SK-N-SH treated with all-trans-retinoic acid at 6 μM for 48 hours (cell line): ENCODE results near the gene C3orf18.

Experiments
- ATAC-seq: fragments of 200-7000 bp; cut with Tn5 transposase; 3 replicates; pipeline ENCODE4 v1.9.1; 2020; ENCODE audit warnings: mild to moderate bottlenecking, moderate library complexity
- ARNTL ChIP-seq: fragments of 450-650 bp; formaldehyde crosslinking; IDR thresholded peaks from 2 replicates; pipeline ENCODE4 v1.5.0; 2020; ENCODE audit warnings: low read depth, mild to moderate bottlenecking, moderate library complexity, borderline replicate concordance
- BACH2 ChIP-seq: fragments of 250-450 bp; sonication (Bioruptor Pico); IDR thresholded peaks from 2 replicates; pipeline ENCODE4 v1.9.0; 2021; ENCODE audit warnings: mild to moderate bottlenecking, borderline replicate concordance
- CREB5 ChIP-seq: fragments of 250-450 bp; sonication (Bioruptor Pico); IDR thresholded peaks from 2 replicates; pipeline ENCODE4 v1.5.1; 2020; ENCODE audit warnings: low read depth, mild to moderate bottlenecking, moderate library complexity
- CSDC2 ChIP-seq: fragments of 250-450 bp; sonication (Bioruptor Pico); IDR thresholded peaks from 2 replicates; pipeline ENCODE4 v1.5.0; 2020; ENCODE audit warnings: mild to moderate bottlenecking, moderate library complexity
- CSRNP3 ChIP-seq: fragments of 250-450 bp; sonication (Bioruptor Pico); IDR thresholded peaks from 2 replicates; pipeline ENCODE4 v1.5.1; 2021; ENCODE audit warnings: mild to moderate bottlenecking, moderate library complexity
- ESRRG ChIP-seq: fragments of 250-450 bp; sonication (Bioruptor Pico); IDR thresholded peaks from 2 replicates; pipeline ENCODE4 v1.6.1; 2021; ENCODE audit warnings: mild to moderate bottlenecking
- GLIS3 ChIP-seq: fragments of 250-450 bp; sonication (Bioruptor Pico); IDR thresholded peaks from 2 replicates; pipeline ENCODE4 v1.5.0; 2020; ENCODE audit warnings: mild to moderate bottlenecking, moderate library complexity
- ISL1 ChIP-seq: fragments of 250-450 bp; sonication (Bioruptor Pico); IDR thresholded peaks from 2 replicates; pipeline ENCODE4 v2.1.2; 2022; ENCODE audit warnings: mild to moderate bottlenecking, moderate library complexity
- OSR1 ChIP-seq: fragments of 250-450 bp; sonication (Bioruptor Pico); IDR thresholded peaks from 2 replicates; pipeline ENCODE4 v1.8.0; 2022; ENCODE audit warnings: moderate library complexity, mild to moderate bottlenecking, inconsistent platforms
- PATZ1 ChIP-seq: fragments of 250-450 bp; sonication (Bioruptor Pico); IDR thresholded peaks from 2 replicates; pipeline ENCODE4 v1.8.0; 2020; ENCODE audit warnings: mild to moderate bottlenecking, moderate library complexity, borderline replicate concordance
- POU6F1 ChIP-seq: fragments of 250-450 bp; sonication (Bioruptor Pico); IDR thresholded peaks from 2 replicates; pipeline ENCODE4 v1.8.0; 2021; ENCODE audit warnings: low read depth, mild to moderate bottlenecking, moderate library complexity, borderline replicate concordance
- PPARA ChIP-seq: fragments of 250-450 bp; sonication (Bioruptor Pico); IDR thresholded peaks from 2 replicates; pipeline ENCODE4 v1.5.0; 2020; ENCODE audit warnings: mild to moderate bottlenecking, borderline replicate concordance
- RARB ChIP-seq: fragments of 250-450 bp; sonication (Bioruptor Pico); IDR thresholded peaks from 2 replicates; pipeline ENCODE4 v1.8.0; 2021; ENCODE audit warnings: mild to moderate bottlenecking, moderate library complexity
- SNAI2 ChIP-seq: fragments of 250-450 bp; sonication (Bioruptor Pico); IDR thresholded peaks from 2 replicates; pipeline ENCODE4 v1.5.0; 2020; ENCODE audit warnings: mild to moderate bottlenecking, moderate library complexity
- TCF4 ChIP-seq: fragments of 250-450 bp; sonication (Bioruptor Pico); IDR thresholded peaks from 2 replicates; pipeline ENCODE4 v1.8.0; 2021; ENCODE audit warnings: mild to moderate bottlenecking, moderate library complexity, borderline replicate concordance
- TOX ChIP-seq: fragments of 250-450 bp; sonication (Bioruptor Pico); IDR thresholded peaks from 2 replicates; pipeline ENCODE4 v1.8.0; 2021; ENCODE audit warnings: mild to moderate bottlenecking, moderate library complexity, borderline replicate concordance
- TSHZ2 ChIP-seq: fragments of 250-450 bp; sonication (Bioruptor Pico); IDR thresholded peaks from 2 replicates; pipeline ENCODE4 v1.5.0; 2020; ENCODE audit warnings: mild to moderate bottlenecking, moderate library complexity
- ZC3H10 ChIP-seq: fragments of 250-450 bp; sonication (Bioruptor Pico); IDR thresholded peaks from 2 replicates; pipeline ENCODE4 v1.5.1; 2021; ENCODE audit warnings: mild to moderate bottlenecking, moderate library complexity
- ZFP3 ChIP-seq: fragments of 250-450 bp; sonication (Bioruptor Pico); IDR thresholded peaks from 2 replicates; pipeline ENCODE4 v1.5.0; 2020; ENCODE audit warnings: mild to moderate bottlenecking, moderate library complexity
- ZFP30 ChIP-seq: fragments of 450-650 bp; formaldehyde crosslinking; IDR thresholded peaks from 2 replicates; pipeline ENCODE4 v1.5.0; 2022; ENCODE audit warnings: mild to moderate bottlenecking, moderate library complexity
- ZNF565 ChIP-seq: fragments of 450-650 bp; formaldehyde crosslinking; conservative IDR thresholded peaks from 2 replicates; pipeline ENCODE4 v1.5.0; 2020; ENCODE audit warnings: low read depth, mild to moderate bottlenecking, moderate library complexity
- ZNF70 ChIP-seq: fragments of 450-650 bp; formaldehyde crosslinking; IDR thresholded peaks from 2 replicates; pipeline ENCODE4 v1.5.0; 2020; ENCODE audit warnings: mild to moderate bottlenecking, moderate library complexity
- ZNF8 ChIP-seq: fragments of 450-650 bp; formaldehyde crosslinking; IDR thresholded peaks from 2 replicates; pipeline ENCODE4 v1.5.0; 2020; ENCODE audit warnings: mild to moderate bottlenecking, moderate library complexity

The C3orf18 gene

GRCh38 chr3:50570508-50571279, 3.1 kb upstream of the C3orf18 start:
- TF ChIP-seq TOX (no peak), ESRRG (CRISPR knock-in tag) (no peak), PATZ1 (CRISPR knock-in tag) (no peak), GLIS3 (CRISPR knock-in tag) (no peak), ISL1 (CRISPR knock-in tag) (no peak), ZNF8 (CRISPR knock-in tag) (no peak), CSDC2 (CRISPR knock-in tag) (no peak), ZFP30 (CRISPR knock-in tag) (no peak)
- no peak for ATAC-seq

GRCh38 chr3:50568947-50569749, 1.6 kb upstream of the C3orf18 start, which contains the start of gene HEMK1:
Gene HEMK1, plus strand, starts transcription at chr3:50569522. Its CDS starts 1,583 bp downstream, at chr3:50571105.
- TF ChIP-seq RARB (CRISPR knock-in tag): no peak
- peak; percentile 61; the same call in 1 of the 2 replicates for TF ChIP-seq TCF4 (CRISPR knock-in tag)
- no peak for TF ChIP-seq BACH2 (CRISPR knock-in tag)
- TF ChIP-seq TSHZ2: peak; percentile 37; the same call in 1 of the 2 replicates
- TF ChIP-seq SNAI2 (CRISPR knock-in tag): no peak
- no peak for TF ChIP-seq PPARA
- peak; percentile 83 for ATAC-seq

- no peak for ATAC-seq
- TF ChIP-seq RARB (CRISPR knock-in tag) (no peak), ISL1 (CRISPR knock-in tag) (no peak), PPARA (no peak), OSR1 (CRISPR knock-in tag) (no peak), SNAI2 (CRISPR knock-in tag) (no peak), ARNTL (CRISPR knock-in tag) (no peak), ZFP3 (CRISPR knock-in tag) (no peak), ZC3H10 (CRISPR knock-in tag) (no peak), ZNF565 (CRISPR knock-in tag) (no peak), CREB5 (no peak), ZNF70 (CRISPR knock-in tag) (no peak), CSDC2 (CRISPR knock-in tag) (no peak), CSRNP3 (CRISPR knock-in tag) (no peak), PATZ1 (CRISPR knock-in tag) (no peak), BACH2 (CRISPR knock-in tag) (no peak), TOX (no peak), ZFP30 (CRISPR knock-in tag) (no peak), TCF4 (CRISPR knock-in tag) (no peak), ESRRG (CRISPR knock-in tag) (no peak), POU6F1 (CRISPR knock-in tag) (no peak)
These were observed 549 bp downstream of the C3orf18 start for GRCh38 chr3:50567011-50567385.
